HFF-Myc (cell line): ENCODE measurements around the gene MRTO4.
"Not testable (repeated sequence)": the region's sequence is repeated elsewhere in the genome, so short reads cannot be mapped to it uniquely, and the experiment has no call there.

ENCODE experiments used
- DNase-seq: peaks from one replicate; pipeline ENCODE4 v3.0.0-alpha.2; 2011; ENCODE audit warnings: low read depth; ENCODE audit errors: extremely low read depth
- H3K4me3 ChIP-seq: replicated peaks from 2 replicates; pipeline ENCODE4 v1.5.1; 2011; ENCODE audit warnings: low read depth, mild to moderate bottlenecking, control low read depth, low read length
- TF ChIP-seq, protein P1 (sequence below): IDR thresholded peaks from 2 replicates; pipeline ENCODE4 v1.5.1; 2012; ENCODE audit warnings: mild to moderate bottlenecking, low read depth, low read length, control low read depth; ENCODE audit errors: missing control alignments

MRTO4 gene

DNA sequence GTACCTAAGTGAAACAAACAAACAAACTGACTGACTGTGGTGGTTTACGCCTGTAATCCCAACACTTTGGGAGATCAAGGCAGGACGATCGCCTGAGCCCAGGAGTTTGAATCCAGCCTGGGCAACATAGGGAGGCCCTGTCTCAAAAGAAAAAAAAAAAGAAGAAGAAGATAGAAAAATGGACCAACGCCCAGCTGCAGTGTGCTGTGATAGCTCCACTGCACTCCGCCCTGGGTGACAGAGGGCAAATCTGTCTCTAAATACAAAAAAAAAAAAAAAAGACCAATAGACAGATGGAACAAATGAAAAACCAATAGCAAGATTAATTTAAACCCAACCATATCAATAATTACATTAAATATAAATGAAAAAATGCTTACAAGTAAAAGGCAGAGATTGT is 23.0 kb downstream of the MRTO4 start:
- TF ChIP-seq, protein P1, sequence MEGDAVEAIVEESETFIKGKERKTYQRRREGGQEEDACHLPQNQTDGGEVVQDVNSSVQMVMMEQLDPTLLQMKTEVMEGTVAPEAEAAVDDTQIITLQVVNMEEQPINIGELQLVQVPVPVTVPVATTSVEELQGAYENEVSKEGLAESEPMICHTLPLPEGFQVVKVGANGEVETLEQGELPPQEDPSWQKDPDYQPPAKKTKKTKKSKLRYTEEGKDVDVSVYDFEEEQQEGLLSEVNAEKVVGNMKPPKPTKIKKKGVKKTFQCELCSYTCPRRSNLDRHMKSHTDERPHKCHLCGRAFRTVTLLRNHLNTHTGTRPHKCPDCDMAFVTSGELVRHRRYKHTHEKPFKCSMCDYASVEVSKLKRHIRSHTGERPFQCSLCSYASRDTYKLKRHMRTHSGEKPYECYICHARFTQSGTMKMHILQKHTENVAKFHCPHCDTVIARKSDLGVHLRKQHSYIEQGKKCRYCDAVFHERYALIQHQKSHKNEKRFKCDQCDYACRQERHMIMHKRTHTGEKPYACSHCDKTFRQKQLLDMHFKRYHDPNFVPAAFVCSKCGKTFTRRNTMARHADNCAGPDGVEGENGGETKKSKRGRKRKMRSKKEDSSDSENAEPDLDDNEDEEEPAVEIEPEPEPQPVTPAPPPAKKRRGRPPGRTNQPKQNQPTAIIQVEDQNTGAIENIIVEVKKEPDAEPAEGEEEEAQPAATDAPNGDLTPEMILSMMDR: no peak
- no peak for DNase-seq
- no peak overlapping the region for H3K4me3 ChIP-seq

DNA sequence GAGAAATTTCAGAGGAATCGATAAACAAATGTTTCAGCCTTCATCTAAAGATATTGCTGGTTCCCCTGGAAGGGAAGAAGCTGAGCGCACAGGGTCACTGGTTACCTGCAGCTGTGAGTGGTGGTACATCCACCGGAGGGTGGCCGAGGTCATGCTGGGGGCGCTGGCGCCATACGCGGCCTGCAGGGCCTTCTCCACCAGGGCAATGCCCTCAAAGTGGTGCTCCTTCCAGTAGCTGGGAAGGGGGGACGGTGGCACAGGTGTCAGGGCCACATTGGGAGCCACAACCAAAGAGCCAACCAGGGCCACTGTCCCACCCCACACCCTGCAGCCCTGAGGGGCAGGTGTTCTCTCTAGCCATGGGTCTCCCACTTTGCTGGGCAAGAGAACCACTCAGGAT is 32.3 kb downstream of the MRTO4 start:
- H3K4me3 ChIP-seq: no peak overlapping the region
- no peak for DNase-seq
- TF ChIP-seq, protein P1: no peak

DNA sequence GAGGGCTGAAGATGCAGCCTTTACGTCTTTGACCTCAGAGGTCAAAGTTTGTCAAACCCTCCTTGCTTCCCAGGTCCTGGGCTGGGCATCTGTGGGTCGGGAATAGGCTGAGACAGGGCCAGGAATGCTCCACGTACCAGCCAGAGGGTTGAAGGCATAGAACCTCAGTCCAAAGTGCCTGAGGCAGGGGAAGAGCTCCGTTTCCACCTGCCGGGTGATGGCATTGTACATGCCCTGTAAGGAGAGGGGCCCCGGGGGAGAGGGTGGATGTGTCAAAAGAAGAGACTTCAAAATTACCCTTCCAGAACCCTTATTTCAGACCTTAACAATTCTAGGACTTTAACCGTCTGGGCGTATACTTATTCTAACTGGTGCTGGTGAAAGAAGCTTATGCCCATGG is 33.3 kb downstream of the MRTO4 start:
- H3K4me3 ChIP-seq: no peak overlapping the region
- DNase-seq: no peak
- TF ChIP-seq, protein P1: no peak

DNA sequence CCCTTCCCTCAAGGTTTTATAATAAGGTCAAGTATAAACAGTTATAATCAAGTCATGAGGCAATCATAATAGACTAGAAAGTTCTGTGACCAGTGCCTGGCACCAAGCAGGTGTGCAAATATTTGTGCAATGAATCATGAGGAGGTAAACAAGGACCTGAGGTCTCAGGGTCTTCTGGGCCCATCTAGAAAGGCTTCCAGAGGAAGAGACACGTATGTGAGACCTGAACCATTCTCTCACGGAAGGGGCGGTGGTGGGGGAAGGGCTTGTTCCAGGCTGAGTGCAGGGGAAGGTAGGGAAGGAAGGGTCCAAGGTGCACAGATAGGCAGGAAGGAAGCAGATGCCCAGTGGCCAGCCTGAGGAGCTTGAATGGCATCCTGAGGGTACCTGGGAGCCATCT is 33.8 kb downstream of the MRTO4 start:
- not testable (repeated sequence) for DNase-seq, H3K4me3 ChIP-seq

DNA sequence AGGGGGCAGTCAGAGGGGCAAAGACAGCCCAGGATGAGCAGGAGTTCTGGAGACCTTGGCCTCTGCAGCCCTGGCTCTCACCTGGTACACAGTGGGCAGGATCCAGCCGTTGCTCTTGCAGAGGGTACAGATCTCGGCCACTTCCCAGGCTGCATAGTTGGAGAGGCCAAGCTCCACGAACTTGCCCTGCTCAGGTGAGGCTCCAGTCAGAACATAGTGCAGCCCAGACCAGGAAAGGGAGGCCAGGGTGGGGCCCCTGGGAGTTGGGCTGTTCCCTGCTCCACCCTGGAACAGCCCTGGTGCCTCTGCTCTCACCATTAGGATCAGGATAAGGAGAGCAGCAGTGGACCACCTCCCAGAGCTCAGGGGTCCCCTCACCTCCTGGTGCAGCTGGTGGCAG is 34.2 kb downstream of the MRTO4 start:
- H3K4me3 ChIP-seq, DNase-seq: not testable (repeated sequence)

DNA sequence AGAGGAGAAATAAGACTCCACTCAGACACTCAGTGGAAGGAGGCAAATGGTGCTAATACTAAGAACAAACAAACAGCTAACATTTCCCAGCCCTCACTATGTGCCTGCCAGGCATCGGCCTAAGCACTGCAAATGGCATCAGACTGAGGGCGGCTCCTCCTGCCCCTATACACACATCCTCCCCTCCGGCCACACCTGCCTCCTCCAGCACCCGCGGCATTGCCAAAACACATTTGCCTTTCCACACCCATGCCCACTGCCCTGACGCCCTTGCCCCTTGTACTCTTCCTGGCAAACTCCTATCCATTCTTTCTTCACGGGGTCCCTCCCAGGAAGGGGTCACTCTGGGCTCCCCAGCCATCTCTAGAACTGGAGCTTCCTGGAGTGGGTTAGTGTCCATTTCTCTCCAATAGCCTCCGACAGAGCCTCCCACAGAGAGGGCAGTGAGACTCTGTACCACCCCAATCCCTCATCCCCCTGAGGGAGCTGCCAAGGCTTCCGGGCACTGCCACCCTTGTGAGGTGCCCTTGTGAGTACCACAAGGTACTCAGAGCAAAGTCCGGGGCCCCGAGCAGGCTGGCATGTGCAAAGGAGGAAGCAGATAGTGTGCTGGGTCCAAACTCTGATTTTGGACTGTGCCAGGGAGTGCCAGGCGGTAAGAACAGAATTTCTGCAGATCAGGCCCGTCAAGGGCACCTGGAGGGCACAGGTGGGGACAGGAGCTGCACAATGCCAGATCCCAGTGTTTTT is 36.0 kb downstream of the MRTO4 start:
- TF ChIP-seq, protein P1: no peak
- DNase-seq: no peak
- no peak overlapping the region for H3K4me3 ChIP-seq

DNA sequence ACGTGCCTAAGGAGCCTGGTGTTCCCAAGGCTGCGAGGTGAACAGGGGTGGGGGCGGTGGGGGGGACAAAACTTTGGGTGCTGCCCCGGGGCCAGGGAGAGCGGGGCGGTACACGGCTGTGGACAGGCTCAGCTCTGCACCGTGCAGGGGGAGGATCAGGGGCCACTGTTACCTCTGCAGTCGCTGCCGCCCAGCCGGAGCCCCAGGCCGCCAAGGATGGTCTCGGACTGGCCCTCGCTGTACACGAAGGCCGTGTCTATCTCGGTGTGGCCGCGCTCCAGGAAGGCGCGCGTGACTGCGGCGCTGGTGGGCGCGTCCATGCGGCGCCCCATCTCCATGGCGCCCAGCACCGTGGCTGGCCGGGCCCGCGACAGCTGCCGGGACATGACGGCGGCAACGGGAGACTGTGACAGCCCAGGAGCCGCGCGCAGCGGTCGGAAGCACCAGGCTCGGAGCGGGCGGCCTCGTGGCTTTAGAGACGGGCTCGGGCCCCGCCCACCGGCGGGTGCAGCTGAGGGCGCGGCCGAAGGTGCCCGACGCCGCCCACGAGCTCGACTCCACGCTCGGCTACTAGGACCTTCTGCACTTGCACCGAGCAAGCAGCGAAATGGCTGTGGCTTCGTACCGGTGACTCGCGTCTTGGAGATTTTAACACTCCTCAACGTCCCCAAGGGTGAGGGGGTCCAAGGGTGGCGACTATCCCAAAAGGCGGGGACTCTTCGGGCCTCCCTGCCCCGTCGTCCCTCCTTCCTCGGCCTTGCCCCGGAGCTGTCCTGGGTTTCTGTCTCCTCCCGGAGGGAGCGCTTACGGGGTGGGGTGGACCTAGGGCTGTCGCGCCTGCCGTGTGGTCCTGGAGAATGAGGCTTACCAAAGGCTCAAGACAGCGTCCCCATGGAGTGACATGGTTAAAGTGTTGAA is 37.0 kb downstream of the MRTO4 start, which contains the start of gene AKR7A3:
Gene AKR7A3 (minus strand): TSS at position 447 of the 918 bp plus-strand sequence. CDS start 61 bp downstream, at position 386.
- not testable (repeated sequence) for DNase-seq

DNA sequence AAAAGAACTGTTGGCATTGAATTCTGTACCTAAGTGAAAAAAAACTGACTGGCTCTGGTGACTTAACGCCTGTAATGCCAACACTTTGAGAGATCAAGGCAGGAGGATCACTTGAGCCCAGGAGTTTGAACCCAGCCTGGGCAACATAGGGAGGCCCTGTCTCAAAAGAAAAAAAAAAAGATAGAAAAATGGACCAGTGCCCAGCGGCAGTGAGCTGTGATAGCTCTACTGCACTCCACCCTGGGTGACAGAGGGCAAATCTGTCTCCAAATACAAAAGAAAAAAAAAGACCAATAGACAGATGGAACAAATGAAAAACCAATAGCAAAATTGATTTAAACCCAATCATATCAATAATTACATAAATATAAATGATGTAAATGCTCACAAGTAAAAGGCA is 37.6 kb downstream of the MRTO4 start:
- H3K4me3 ChIP-seq: peak overlapping the region; percentile 36
- DNase-seq: no peak
- TF ChIP-seq, protein P1: no peak

More for the DNA sequence above, 37.0 kb downstream of the MRTO4 start, which contains the start of gene AKR7A3:
- peak within 1 kb of the TSS; percentile 36 for H3K4me3 ChIP-seq
